Sigmoid colon (tissue), 7 donors: ENCODE measurements around the gene GRM4. TPM values are rescaled to one million over a fixed set of nuclear protein-coding genes. Genes with fewer than 3 reads are reported as not detected.
A peak's percentile ranks its signal among the peaks of the same experiment; 100 is the strongest.

ENCODE experiments used
- DNase-seq: peaks from one replicate; pipeline ENCODE4 v3.0.0-alpha.2; 2019
- H3K27ac ChIP-seq, 4 donors: fragments of 200-600 bp; sonication (generic); one replicate each; pipeline ENCODE4 v1.5.1; 2016 to 2019; ENCODE audit warnings: mild to moderate bottlenecking in 1 of 4
- H3K27me3 ChIP-seq, 3 donors: fragments of 200-600 bp; sonication (generic); one replicate each; pipeline ENCODE4 v1.5.1; 2019; ENCODE audit warnings: mild to moderate bottlenecking in 1 of 3
- H3K36me3 ChIP-seq, 4 donors: fragments of 200-600 bp; sonication (generic); one replicate each; pipeline ENCODE4 v1.5.1; 2016 to 2019
- H3K4me1 ChIP-seq, 4 donors: fragments of 200-600 bp; sonication (generic); one replicate each; pipeline ENCODE4 v1.5.1; 2017 to 2019
- H3K4me3 ChIP-seq, 4 donors: fragments of 200-600 bp; sonication (generic); one replicate each; pipeline ENCODE4 v1.5.1; 2017 to 2019; ENCODE audit warnings: mild to moderate bottlenecking in 2 of 4, moderate library complexity in 1 of 4
- H3K9me3 ChIP-seq, 4 donors: fragments of 200-600 bp in 3 of 4; sonication (generic) in 3 of 4; one replicate each; pipeline versions ENCODE4 v1.5.1 to v1.6.1; 2013 to 2019
- CTCF ChIP-seq, 4 experiments: fragments of 450-650 bp in 3 of 4; fragments of 200-600 bp in 1 of 4; IDR thresholded peaks; one replicate each; pipeline ENCODE4 v1.5.1; 2016 to 2019; ENCODE audit warnings: antibody characterized with exemption in 4 of 4, mild to moderate bottlenecking in 3 of 4, moderate library complexity in 2 of 4
- EP300 ChIP-seq, 4 donors: sonication (generic); formaldehyde crosslinking; IDR thresholded peaks; one replicate each; pipeline ENCODE4 v1.6.1; 2017; ENCODE audit warnings: antibody characterized with exemption in 4 of 4
- POLR2A ChIP-seq, 2 donors: fragments of 450-650 bp; IDR thresholded peaks; one replicate each; pipeline ENCODE4 v1.6.1; 2016; ENCODE audit warnings: antibody characterized with exemption in 2 of 2, mild to moderate bottlenecking in 2 of 2, moderate library complexity in 2 of 2
- POLR2AphosphoS5 ChIP-seq, 4 donors: sonication (generic); formaldehyde crosslinking; IDR thresholded peaks; one replicate each; pipeline ENCODE4 v1.6.1; 2017; ENCODE audit warnings: antibody characterized with exemption in 4 of 4
- WGBS, 2 donors: extraction: QIAGEN DNeasy Blood & Tissue Kit; methylation state at CpG; one replicate each; pipeline ENCODE4 v1.1.7; 2013; 5-methylcytosine and 5-hydroxymethylcytosine counted together
- intact Hi-C: fragments of 100-400 bp; cut with DNase I; formaldehyde crosslinking; loops from one replicate; pipeline ENCODE4 v1.15.1; 2023
- polyA plus RNA-seq, 3 donors: library from polyadenylated mRNA; stranded (reverse); fragments of 200-250 nt; gene quantifications; one replicate each; pipeline ENCODE4 v1.2.3, GENCODE V29; 2013
- total RNA-seq, 4 donors: library from RNA; depleted of rRNA; stranded (reverse); fragments of >200 nt; gene quantifications; one replicate each; pipeline ENCODE4 v1.1.0, GENCODE V29; 2016
- donor health status: healthy with polysubstance abuse.
- donor health status: Bipolar disorder and iron deficiency.
- donor health status: healthy.

The GRM4 gene
- total and polyA plus RNA-seq, 7 donors: 0.07 to 0.14 TPM; not detected in 5

GRCh38 chr6:34176261-34177031 is 30.6 kb upstream of the GRM4 start:
- 84 to 94% methylated on average over 9 of the region's 9 CpGs for WGBS, 2 donors
- no peaks in the 10 kb centered on the region for H3K4me1 ChIP-seq
- H3K27ac ChIP-seq: no peak overlapping the region
- DNase-seq: no peak
- no peaks in the 10 kb centered on the region for H3K9me3 ChIP-seq
- intact Hi-C loops: no loop called here
- no peaks in the 10 kb centered on the region for H3K27me3 ChIP-seq
- no peak for TF ChIP-seq POLR2A (IDR thresholded peaks at IDR 0.05)
- TF ChIP-seq POLR2AphosphoS5 (IDR thresholded peaks at IDR 0.05): no peak
- TF ChIP-seq CTCF (IDR thresholded peaks at IDR 0.05): no peak
- no peak for TF ChIP-seq EP300 (IDR thresholded peaks at IDR 0.05)
- H3K4me3 ChIP-seq: no peak overlapping the region
- H3K36me3 ChIP-seq: no peaks in the 10 kb centered on the region

GRCh38 chr6:34174846-34175399 is 29.0 kb upstream of the GRM4 start:
- Histone ChIP-seq H3K4me3 (no peak overlapping the region), H3K27ac (no peak overlapping the region), H3K36me3 (no peaks in the 10 kb centered on the region), H3K9me3 (no peaks in the 10 kb centered on the region), H3K4me1 (no peaks in the 10 kb centered on the region), H3K27me3 (no peaks in the 10 kb centered on the region)
- TF ChIP-seq EP300 (IDR thresholded peaks at IDR 0.05) (no peak), CTCF (IDR thresholded peaks at IDR 0.05) (no peak), POLR2A (IDR thresholded peaks at IDR 0.05) (no peak), POLR2AphosphoS5 (IDR thresholded peaks at IDR 0.05) (no peak)
- no peak for DNase-seq
- intact Hi-C loops: no loop called here
- WGBS, 2 donors: 93 to 94% methylated on average over 3 of the region's 3 CpGs

- no peak overlapping the region for H3K27ac ChIP-seq
- H3K27me3 ChIP-seq: no peaks in the 10 kb centered on the region
- H3K4me1 ChIP-seq: no peaks in the 10 kb centered on the region
- H3K4me3 ChIP-seq: no peak overlapping the region
- TF ChIP-seq POLR2A (IDR thresholded peaks at IDR 0.05): no peak
- no peak for TF ChIP-seq CTCF (IDR thresholded peaks at IDR 0.05)
- no peak for TF ChIP-seq EP300 (IDR thresholded peaks at IDR 0.05)
- TF ChIP-seq POLR2AphosphoS5 (IDR thresholded peaks at IDR 0.05): no peak
- H3K9me3 ChIP-seq: no peaks in the 10 kb centered on the region
- 72 to 84% methylated on average over 9 of the region's 9 CpGs for WGBS, 2 donors
- H3K36me3 ChIP-seq: no peaks in the 10 kb centered on the region
- DNase-seq: peak; percentile 37
- intact Hi-C loops: no loop called here
Observed at GRCh38 chr6:34172961-34173775, 27.3 kb upstream of the GRM4 start.

GRCh38 chr6:34170346-34170745 is 24.5 kb upstream of the GRM4 start:
- H3K4me1 ChIP-seq: no peaks in the 10 kb centered on the region
- H3K27me3 ChIP-seq: no peaks in the 10 kb centered on the region
- no peak for DNase-seq
- H3K4me3 ChIP-seq: no peak overlapping the region
- intact Hi-C loops: no loop called here
- 72 to 84% methylated on average over 4 of the region's 4 CpGs for WGBS, 2 donors
- H3K9me3 ChIP-seq: no peaks in the 10 kb centered on the region
- TF ChIP-seq CTCF (IDR thresholded peaks at IDR 0.05) (no peak), POLR2AphosphoS5 (IDR thresholded peaks at IDR 0.05) (no peak), EP300 (IDR thresholded peaks at IDR 0.05) (no peak), POLR2A (IDR thresholded peaks at IDR 0.05) (no peak)
- no peaks in the 10 kb centered on the region for H3K36me3 ChIP-seq
- no peak overlapping the region for H3K27ac ChIP-seq
